Prostate gland (tissue), 2 donors: ENCODE results near the gene VRK1. TPM values are rescaled to one million over a fixed set of nuclear protein-coding genes. Genes with fewer than 3 reads are reported as not detected.
A peak's percentile ranks its signal among the peaks of the same experiment; 100 is the strongest.

Source experiments
- DNase-seq: peaks from one replicate; pipeline ENCODE4 v3.0.0-alpha.2; 2019; ENCODE audit warnings: low spot score
- H3K27ac ChIP-seq, 2 donors: fragments of 200-600 bp; sonication (generic); 2 replicates each; pipeline ENCODE4 v1.5.1; 2017 to 2019
- H3K27me3 ChIP-seq: fragments of 200-600 bp; sonication (generic); replicated peaks from 2 replicates; pipeline ENCODE4 v1.5.1; 2019; ENCODE audit not compliant: insufficient read depth
- H3K36me3 ChIP-seq, 2 donors: fragments of 200-600 bp; sonication (generic); 1 replicate in 1 of 2; 2 replicates in 1 of 2; pipeline versions ENCODE4 v1.5.1 to v1.8.1; 2017 to 2019
- H3K4me1 ChIP-seq: fragments of 200-600 bp; sonication (generic); replicated peaks from 2 replicates; pipeline ENCODE4 v1.5.1; 2019
- H3K4me3 ChIP-seq, 2 donors: fragments of 200-600 bp; sonication (generic); 2 replicates each; pipeline ENCODE4 v1.5.1; 2017 to 2019
- H3K9me3 ChIP-seq: fragments of 200-600 bp; sonication (generic); 2 replicates; pipeline ENCODE4 v1.5.1; 2017
- CTCF ChIP-seq, 4 experiments: fragments of 200-600 bp in 2 of 4; fragments of 450-650 bp in 2 of 4; sonication (generic) in 2 of 4; IDR thresholded peaks; 1 replicate in 3 of 4; 2 replicates in 1 of 4; pipeline ENCODE4 v1.5.1; 2016 to 2019; ENCODE audit warnings: antibody characterized with exemption in 4 of 4, mild to moderate bottlenecking in 2 of 4, moderate library complexity in 2 of 4
- POLR2A ChIP-seq: fragments of 450-650 bp; IDR thresholded peaks from one replicate; pipeline ENCODE4 v1.6.1; 2016; ENCODE audit warnings: antibody characterized with exemption, mild to moderate bottlenecking
- POLR2AphosphoS5 ChIP-seq: sonication (generic); formaldehyde crosslinking; IDR thresholded peaks from one replicate; pipeline ENCODE4 v1.6.1; 2017; ENCODE audit warnings: antibody characterized with exemption
- WGBS: methylation state at CpG from one replicate; pipeline ENCODE4 v1.1.5; 2018; 5-methylcytosine and 5-hydroxymethylcytosine counted together
- intact Hi-C: fragments of 100-400 bp; cut with DNase I; formaldehyde crosslinking; loops from one replicate; pipeline ENCODE4 v1.14.2; 2022
- total RNA-seq, 2 donors: library from RNA; depleted of rRNA; stranded (reverse); fragments of >200 nt; gene quantifications; one replicate each; pipeline ENCODE4 v1.1.0, GENCODE V29; 2016

The VRK1 gene
- total RNA-seq, 2 donors from 2014 or later = 11.4 to 20.3 TPM

GRCh38 chr14:96795109-96795828 is 1.9 kb upstream of the VRK1 start:
- DNase-seq = no peak
- 68% methylated on average over 9 of the region's 9 CpGs for WGBS
- Histone ChIP-seq H3K27me3 (no peaks in the 10 kb centered on the region), H3K27ac (no peak overlapping the region), H3K9me3 (no peaks in the 10 kb centered on the region), H3K4me3 (no peak overlapping the region), H3K36me3 (no peaks in the 10 kb centered on the region), H3K4me1 (no peaks in the 10 kb centered on the region)
- intact Hi-C loops = no loop called here
- no peak for TF ChIP-seq POLR2A
- no peak for TF ChIP-seq CTCF (IDR thresholded peaks at IDR 0.05)
- TF ChIP-seq POLR2AphosphoS5 = no peak

GRCh38 chr14:96797582-96798349 is 584 bp downstream of the VRK1 start:
- H3K9me3 ChIP-seq = no peaks in the 10 kb centered on the region
- no peaks in the 10 kb centered on the region for H3K36me3 ChIP-seq
- intact Hi-C loops = no loop called here
- WGBS = 1% methylated on average over 58 of the region's 59 CpGs
- DNase-seq = no peak
- no peaks in the 10 kb centered on the region for H3K4me1 ChIP-seq
- TF ChIP-seq CTCF (IDR thresholded peaks at IDR 0.05) = no peak
- TF ChIP-seq POLR2A = no peak
- TF ChIP-seq POLR2AphosphoS5 = no peak
- H3K27me3 ChIP-seq = no peaks in the 10 kb centered on the region
- H3K4me3 ChIP-seq = peak overlapping the region; percentile 67 to 75
- peak overlapping the region in 1 of 2 donors; percentile 42 for H3K27ac ChIP-seq

- no peak for TF ChIP-seq POLR2AphosphoS5
- no peak for TF ChIP-seq CTCF (IDR thresholded peaks at IDR 0.05)
- TF ChIP-seq POLR2A = no peak
- no peaks in the 10 kb centered on the region for H3K4me1 ChIP-seq
- H3K4me3 ChIP-seq = no peak overlapping the region
- no peaks in the 10 kb centered on the region for H3K27me3 ChIP-seq
- no peak for DNase-seq
- H3K36me3 ChIP-seq = no peaks in the 10 kb centered on the region
- 86% methylated on average over 1 of the region's 1 CpG for WGBS
- H3K9me3 ChIP-seq = no peaks in the 10 kb centered on the region
- intact Hi-C loops = no loop called here
- H3K27ac ChIP-seq = no peak overlapping the region
These were observed 1.8 kb downstream of the VRK1 start for GRCh38 chr14:96798956-96799355.

GRCh38 chr14:96799489-96800054 is 2.4 kb downstream of the VRK1 start:
- 90% methylated on average over 7 of the region's 7 CpGs for WGBS
- Histone ChIP-seq H3K36me3 (no peaks in the 10 kb centered on the region), H3K9me3 (no peaks in the 10 kb centered on the region), H3K27me3 (no peaks in the 10 kb centered on the region), H3K4me1 (no peaks in the 10 kb centered on the region), H3K27ac (no peak overlapping the region), H3K4me3 (no peak overlapping the region)
- no peak for DNase-seq
- intact Hi-C loops = no loop called here
- no peak for TF ChIP-seq POLR2AphosphoS5
- TF ChIP-seq POLR2A = no peak
- TF ChIP-seq CTCF (IDR thresholded peaks at IDR 0.05) = no peak
